CD4-positive, alpha-beta T cell treated with Interleukin-15 for 1 hour (primary cell): ENCODE measurements around the gene BAX.
A peak's percentile ranks its signal among the peaks of the same experiment; 100 is the strongest.

Experiments
- DNase-seq: peaks from one replicate; pipeline ENCODE4 v3.0.0-alpha.2; 2020

Gene BAX

GRCh38 chr19:48988860-48989259 lies 34.2 kb downstream of the BAX start:
- no peak for DNase-seq

GRCh38 chr19:48989701-48990291 lies 35.1 kb downstream of the BAX start:
- no peak for DNase-seq

GRCh38 chr19:48990400-48990799 lies 35.7 kb downstream of the BAX start:
- DNase-seq = no peak

- no peak for DNase-seq
Observed at GRCh38 chr19:48991011-48991609, 36.4 kb downstream of the BAX start.

GRCh38 chr19:48991873-48992580 lies 37.4 kb downstream of the BAX start:
- DNase-seq = peak; percentile 43

GRCh38 chr19:48992581-48993174 lies 38.0 kb downstream of the BAX start:
- no peak for DNase-seq

- peak; percentile 100 for DNase-seq
Observed at GRCh38 chr19:48993175-48994034, 38.7 kb downstream of the BAX start, which contains the start of the genes GYS1 and RUVBL2. TSS of gene GYS1 (minus strand) at chr19:48993309. CDS start at chr19:48993112, 197 bp downstream. TSS of gene RUVBL2 (plus strand) at chr19:48993887. CDS start at chr19:48993912, 25 bp downstream.

GRCh38 chr19:48994035-48994386 lies 39.3 kb downstream of the BAX start:
- DNase-seq = no peak

GRCh38 chr19:48997972-48998371 lies 43.3 kb downstream of the BAX start:
- DNase-seq = peak; percentile 38

GRCh38 chr19:48999481-49000325 lies 45.0 kb downstream of the BAX start:
- DNase-seq = peak; percentile 68

GRCh38 chr19:49004133-49004532 lies 49.5 kb downstream of the BAX start:
- no peak for DNase-seq

GRCh38 chr19:49004964-49005614 lies 50.4 kb downstream of the BAX start:
- DNase-seq = no peak

GRCh38 chr19:49006905-49007304 lies 52.2 kb downstream of the BAX start:
- no peak for DNase-seq

GRCh38 chr19:49009828-49010227 lies 55.2 kb downstream of the BAX start:
- no peak for DNase-seq

GRCh38 chr19:49010453-49010852 lies 55.8 kb downstream of the BAX start:
- DNase-seq = no peak

- DNase-seq = no peak
Observed at GRCh38 chr19:49011194-49011593, 56.5 kb downstream of the BAX start.
